Effector CD8-positive, alpha-beta T cell (primary cell): ENCODE data around the gene XIAP.
"Not testable (repeated sequence)": the region's sequence is repeated elsewhere in the genome, so short reads cannot be mapped to it uniquely, and the experiment has no call there.

ENCODE experiments used
- DNase-seq: peaks from one replicate; lab custom pipeline; 2025; lab: John Stamatoyannopoulos, UW

XIAP gene

GRCh38 chrX:123876177-123876576, 16.3 kb downstream of the XIAP start:
- DNase-seq = no peak

GRCh38 chrX:123876844-123877243, 17.0 kb downstream of the XIAP start:
- no peak for DNase-seq

GRCh38 chrX:123878252-123878721, 18.4 kb downstream of the XIAP start:
- no peak for DNase-seq

- DNase-seq = no peak
These were observed 21.5 kb downstream of the XIAP start for GRCh38 chrX:123881330-123881729.

GRCh38 chrX:123882391-123882790, 22.5 kb downstream of the XIAP start:
- no peak for DNase-seq

GRCh38 chrX:123884809-123885408, 25.1 kb downstream of the XIAP start:
- no peak for DNase-seq

GRCh38 chrX:123899701-123900100, 39.8 kb downstream of the XIAP start:
- DNase-seq = no peak

GRCh38 chrX:123903261-123903660, 43.4 kb downstream of the XIAP start:
- not testable (repeated sequence) for DNase-seq

- no peak for DNase-seq
These were observed 45.5 kb downstream of the XIAP start for GRCh38 chrX:123905332-123905731.

- no peak for DNase-seq
These were observed 46.9 kb downstream of the XIAP start for GRCh38 chrX:123906557-123907316.

- DNase-seq = no peak
These were observed 49.7 kb downstream of the XIAP start for GRCh38 chrX:123909523-123909922.

GRCh38 chrX:123917069-123917468, 57.2 kb downstream of the XIAP start:
- no peak for DNase-seq

- DNase-seq = no peak
These were observed 58.4 kb downstream of the XIAP start for GRCh38 chrX:123918106-123918721.

GRCh38 chrX:123920105-123920785, 60.4 kb downstream of the XIAP start:
- no peak for DNase-seq

GRCh38 chrX:123923211-123923610, 63.4 kb downstream of the XIAP start:
- no peak for DNase-seq

GRCh38 chrX:123924186-123924585, 64.3 kb downstream of the XIAP start:
- no peak for DNase-seq

- DNase-seq = no peak
These were observed 68.0 kb downstream of the XIAP start for GRCh38 chrX:123927845-123928244.

GRCh38 chrX:123932055-123932454, 72.2 kb downstream of the XIAP start:
- DNase-seq = not testable (repeated sequence)

GRCh38 chrX:123943074-123943473, 83.2 kb downstream of the XIAP start:
- DNase-seq = no peak

GRCh38 chrX:123943488-123943887, 83.6 kb downstream of the XIAP start:
- DNase-seq = no peak

GRCh38 chrX:123949846-123950245, 90.0 kb downstream of the XIAP start:
- no peak for DNase-seq

- DNase-seq = peak; percentile 0
These were observed 99.6 kb downstream of the XIAP start for GRCh38 chrX:123959281-123960063.
